Fibroblast of lung (primary cell): ENCODE measurements around the gene TUBB4B. TPM values are rescaled to one million over a fixed set of nuclear protein-coding genes. Genes with fewer than 3 reads are reported as not detected.
A peak's percentile ranks its signal among the peaks of the same experiment; 100 is the strongest.

Experiments
- DNase-seq, 2 donors: peaks; one replicate each; pipeline versions ENCODE4 v3.0.0 to v3.0.0-alpha.2; 2010; ENCODE audit warnings: low read depth in 2 of 2
- H2AFZ ChIP-seq: 2 replicates; pipeline ENCODE4 v1.5.1; 2012; ENCODE audit warnings: low read length, control low read depth, inconsistent platforms
- H3K27ac ChIP-seq: 2 replicates; pipeline ENCODE4 v1.5.1; 2011; ENCODE audit warnings: low read length, control low read depth; ENCODE audit not compliant: insufficient read depth
- H3K27me3 ChIP-seq: 2 replicates; pipeline ENCODE4 v1.5.1; 2011; ENCODE audit warnings: mild to moderate bottlenecking, low read length; ENCODE audit not compliant: control insufficient read depth, insufficient read depth
- H3K36me3 ChIP-seq: 2 replicates; pipeline ENCODE4 v1.5.1; 2011; ENCODE audit warnings: low read length; ENCODE audit not compliant: control insufficient read depth, insufficient read depth
- H3K4me1 ChIP-seq: 2 replicates; pipeline ENCODE4 v1.5.1; 2011; ENCODE audit warnings: low read length; ENCODE audit not compliant: control insufficient read depth, insufficient read depth; ENCODE audit errors: extremely low read depth
- H3K4me2 ChIP-seq: 2 replicates; pipeline ENCODE4 v1.5.1; 2011; ENCODE audit warnings: low read length, control low read depth; ENCODE audit not compliant: insufficient read depth; ENCODE audit errors: extremely low read depth
- H3K4me3 ChIP-seq, 4 experiments: fragments of 200-600 bp in 1 of 4; sonication (generic) in 1 of 4; replicated peaks in 1 of 4; 2 replicates each; pipeline ENCODE4 v1.5.1; 2011 to 2016; ENCODE audit warnings: low read length in 4 of 4, low read depth in 3 of 4, mild to moderate bottlenecking in 3 of 4, control low read depth in 2 of 4, inconsistent platforms in 1 of 4, mixed read lengths in 1 of 4; ENCODE audit not compliant: insufficient read depth in 1 of 4; ENCODE audit errors: control extremely low read depth in 1 of 4
- H3K79me2 ChIP-seq: 2 replicates; pipeline ENCODE4 v1.5.1; 2012; ENCODE audit warnings: mild to moderate bottlenecking, low read length, inconsistent platforms; ENCODE audit not compliant: control insufficient read depth, insufficient read depth
- H3K9ac ChIP-seq: 2 replicates; pipeline ENCODE4 v1.5.1; 2011; ENCODE audit warnings: mild to moderate bottlenecking, low read length, control low read depth; ENCODE audit not compliant: insufficient read depth
- H3K9me3 ChIP-seq: 2 replicates; pipeline ENCODE4 v1.5.1; 2012; ENCODE audit warnings: low read depth, low read length; ENCODE audit not compliant: control insufficient read depth, insufficient read depth
- H4K20me1 ChIP-seq: 2 replicates; pipeline ENCODE4 v1.5.1; 2011; ENCODE audit warnings: low read length; ENCODE audit not compliant: control insufficient read depth, insufficient read depth; ENCODE audit errors: extremely low read depth
- EZH2 ChIP-seq: IDR thresholded peaks from 2 replicates; pipeline ENCODE4 v1.5.1; 2012; ENCODE audit warnings: low read length, control low read depth, mild to moderate bottlenecking; ENCODE audit errors: missing control alignments
- polyA plus RNA-seq, 2 donors: library from polyadenylated mRNA; depleted of rRNA in 1 of 2; stranded (reverse) in 1 of 2; unstranded in 1 of 2; fragments of >200 nt; gene quantifications; 2 replicates each; pipeline ENCODE4 v1.2.1, GENCODE V29; 2011 to 2012; ENCODE audit warnings: missing spikeins in 1 of 2
- total RNA-seq: library from RNA; depleted of rRNA; stranded (reverse); fragments of >200 nt; gene quantifications from 2 replicates; pipeline ENCODE4 v1.2.1, GENCODE V29; 2014
- TF ChIP-seq, protein P1 (sequence below), 2 donors: IDR thresholded peaks in 1 of 2; conservative IDR thresholded peaks in 1 of 2; 1 replicate in 1 of 2; 2 replicates in 1 of 2; pipeline ENCODE4 v1.5.1; 2011 to 2012; ENCODE audit warnings: low read length in 2 of 2, control low read depth in 1 of 2, inconsistent platforms in 1 of 2, low read depth in 1 of 2, mild to moderate bottlenecking in 1 of 2

Gene TUBB4B
- total and polyA plus RNA-seq, 2 donors (not counting 1 experiment from before 2014, with no cell fraction given) = 111 to 332 TPM

DNA sequence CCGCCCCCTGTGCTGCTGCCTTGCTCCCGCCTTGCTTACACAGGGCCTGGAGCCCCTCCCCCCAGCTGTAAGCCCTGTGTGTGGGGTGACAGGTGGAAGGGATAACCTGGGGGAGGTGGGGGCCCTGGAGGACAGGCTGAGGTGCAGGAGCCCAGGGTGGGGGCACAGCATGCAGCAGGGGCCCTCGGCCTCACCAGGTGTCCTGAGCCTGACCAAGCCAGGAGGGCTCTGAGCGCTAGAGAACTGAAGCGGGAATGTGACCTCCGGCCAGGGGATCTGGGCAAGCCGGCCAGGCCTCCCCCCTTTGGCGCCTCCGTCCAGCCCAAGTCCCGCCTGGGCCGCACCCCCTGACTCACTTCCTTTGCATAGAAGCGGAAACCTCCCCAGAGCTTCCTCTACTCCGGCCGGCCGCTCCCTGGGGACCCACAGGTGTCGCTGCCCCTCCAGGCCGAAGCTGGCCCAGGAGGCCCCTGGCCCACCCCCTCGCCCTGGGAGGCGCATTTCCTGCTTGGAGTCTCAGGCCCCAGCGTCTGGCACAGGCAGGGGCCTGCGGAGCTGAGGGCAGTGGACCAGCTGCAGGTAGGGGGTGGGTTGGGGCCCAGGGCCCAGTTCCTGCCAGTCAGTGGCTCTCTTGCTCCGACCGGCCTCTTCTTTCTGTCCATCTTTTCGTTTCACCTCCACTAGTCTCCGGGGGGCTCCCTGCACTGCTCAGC lies 36.4 kb downstream of the TUBB4B start, which contains the start of gene TOR4A:
Gene TOR4A (plus strand): TSS at position 398 of the 713 bp plus-strand sequence. CDS start 964 bp downstream, outside the sequence.
- DNase-seq = peak; percentile 87
- Histone ChIP-seq H3K79me2 (peaks cover 26% of the 10 kb centered on the region), H4K20me1 (no peaks in the 10 kb centered on the region), H3K4me2 (peak within 1 kb of the TSS; percentile 81), H3K9me3 (no peaks in the 10 kb centered on the region), H3K27me3 (no peaks in the 10 kb centered on the region), H3K9ac (peak within 1 kb of the TSS; percentile 59), H2AFZ (no peak within 1 kb of the TSS), H3K27ac (peak within 1 kb of the TSS; percentile 82), H3K4me3 (peak within 1 kb of the TSS; percentile 67 to 86 (median 73)), H3K4me1 (peaks cover 10% of the 10 kb centered on the region), H3K36me3 (peaks cover 23% of the 10 kb centered on the region)
- TF ChIP-seq, protein P1, sequence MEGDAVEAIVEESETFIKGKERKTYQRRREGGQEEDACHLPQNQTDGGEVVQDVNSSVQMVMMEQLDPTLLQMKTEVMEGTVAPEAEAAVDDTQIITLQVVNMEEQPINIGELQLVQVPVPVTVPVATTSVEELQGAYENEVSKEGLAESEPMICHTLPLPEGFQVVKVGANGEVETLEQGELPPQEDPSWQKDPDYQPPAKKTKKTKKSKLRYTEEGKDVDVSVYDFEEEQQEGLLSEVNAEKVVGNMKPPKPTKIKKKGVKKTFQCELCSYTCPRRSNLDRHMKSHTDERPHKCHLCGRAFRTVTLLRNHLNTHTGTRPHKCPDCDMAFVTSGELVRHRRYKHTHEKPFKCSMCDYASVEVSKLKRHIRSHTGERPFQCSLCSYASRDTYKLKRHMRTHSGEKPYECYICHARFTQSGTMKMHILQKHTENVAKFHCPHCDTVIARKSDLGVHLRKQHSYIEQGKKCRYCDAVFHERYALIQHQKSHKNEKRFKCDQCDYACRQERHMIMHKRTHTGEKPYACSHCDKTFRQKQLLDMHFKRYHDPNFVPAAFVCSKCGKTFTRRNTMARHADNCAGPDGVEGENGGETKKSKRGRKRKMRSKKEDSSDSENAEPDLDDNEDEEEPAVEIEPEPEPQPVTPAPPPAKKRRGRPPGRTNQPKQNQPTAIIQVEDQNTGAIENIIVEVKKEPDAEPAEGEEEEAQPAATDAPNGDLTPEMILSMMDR (conservative IDR thresholded peaks at IDR 0.05 in 1 of 2, IDR thresholded peaks at IDR 0.05 in 1 of 2; ENCODE audit: low read depth in 1 of 2, low read length in 2 of 2) = peak in 1 of 2 donors; percentile 6
- TF ChIP-seq EZH2 = no peak

DNA sequence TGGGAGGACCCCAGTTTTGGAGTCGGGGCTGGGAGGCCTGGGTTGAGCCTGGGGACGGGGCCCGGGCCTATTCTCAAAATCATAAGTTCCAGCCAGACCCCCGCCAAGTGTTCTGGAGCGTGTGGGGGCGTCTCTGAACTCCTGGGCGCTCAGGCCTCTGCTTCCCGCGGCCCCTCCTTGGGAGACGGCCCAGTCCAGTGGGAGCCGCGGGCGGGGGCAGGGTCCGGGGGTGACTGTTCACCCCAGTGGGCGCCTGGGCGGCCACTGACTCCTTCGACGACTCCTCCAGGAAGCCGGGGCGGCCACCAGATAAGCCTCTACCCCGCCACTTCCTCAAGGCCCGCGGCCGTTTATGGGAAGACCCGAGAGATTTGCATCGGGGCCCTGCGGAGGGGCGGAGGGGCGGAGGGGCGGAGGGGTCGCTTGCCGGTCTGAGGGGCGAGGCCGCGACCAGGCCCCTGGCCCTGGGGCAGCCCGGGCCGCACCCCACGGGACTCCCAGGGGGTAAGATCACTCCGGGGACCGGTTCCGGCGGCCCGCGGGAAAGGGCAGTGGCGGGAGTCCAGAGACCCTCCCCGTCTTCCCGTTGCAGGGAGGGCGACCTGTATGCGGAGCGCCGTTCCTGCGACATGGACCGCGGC lies 37.1 kb downstream of the TUBB4B start:
- Histone ChIP-seq H4K20me1 (no peaks in the 10 kb centered on the region), H3K79me2 (peaks cover 26% of the 10 kb centered on the region), H3K4me1 (peaks cover 10% of the 10 kb centered on the region), H3K9ac (peak overlapping the region; percentile 59), H2AFZ (no peak overlapping the region), H3K9me3 (no peaks in the 10 kb centered on the region), H3K4me2 (peak overlapping the region; percentile 81), H3K27ac (peak overlapping the region; percentile 73), H3K4me3 (peak overlapping the region; percentile 67 to 86 (median 73)), H3K36me3 (peaks cover 20% of the 10 kb centered on the region), H3K27me3 (no peaks in the 10 kb centered on the region)
- peak in 1 of 2 donors; percentile 36 for DNase-seq
- no peak for TF ChIP-seq EZH2
- TF ChIP-seq, protein P1 (conservative IDR thresholded peaks at IDR 0.05 in 1 of 2, IDR thresholded peaks at IDR 0.05 in 1 of 2; ENCODE audit: low read depth in 1 of 2, low read length in 2 of 2) = no peak
